A549 treated with AZD9567 at 1 μM for 4 hours (cell line): ENCODE results near the gene AUNIP. TPM values are rescaled to one million over a fixed set of nuclear protein-coding genes. Genes with fewer than 3 reads are reported as not detected.

Experiments
- total RNA-seq: library from RNA; stranded (reverse); fragments of 200-300 nt; extraction: Qiagen RNA extraction; gene quantifications from 5 replicates; pipeline ENCODE4 v1.2.3, GENCODE V29; 2022; ENCODE audit not compliant: insufficient read depth

The AUNIP gene
- total RNA-seq = 8.2 to 9.1 TPM (median 8.7 TPM) in 5 replicates

DNA sequence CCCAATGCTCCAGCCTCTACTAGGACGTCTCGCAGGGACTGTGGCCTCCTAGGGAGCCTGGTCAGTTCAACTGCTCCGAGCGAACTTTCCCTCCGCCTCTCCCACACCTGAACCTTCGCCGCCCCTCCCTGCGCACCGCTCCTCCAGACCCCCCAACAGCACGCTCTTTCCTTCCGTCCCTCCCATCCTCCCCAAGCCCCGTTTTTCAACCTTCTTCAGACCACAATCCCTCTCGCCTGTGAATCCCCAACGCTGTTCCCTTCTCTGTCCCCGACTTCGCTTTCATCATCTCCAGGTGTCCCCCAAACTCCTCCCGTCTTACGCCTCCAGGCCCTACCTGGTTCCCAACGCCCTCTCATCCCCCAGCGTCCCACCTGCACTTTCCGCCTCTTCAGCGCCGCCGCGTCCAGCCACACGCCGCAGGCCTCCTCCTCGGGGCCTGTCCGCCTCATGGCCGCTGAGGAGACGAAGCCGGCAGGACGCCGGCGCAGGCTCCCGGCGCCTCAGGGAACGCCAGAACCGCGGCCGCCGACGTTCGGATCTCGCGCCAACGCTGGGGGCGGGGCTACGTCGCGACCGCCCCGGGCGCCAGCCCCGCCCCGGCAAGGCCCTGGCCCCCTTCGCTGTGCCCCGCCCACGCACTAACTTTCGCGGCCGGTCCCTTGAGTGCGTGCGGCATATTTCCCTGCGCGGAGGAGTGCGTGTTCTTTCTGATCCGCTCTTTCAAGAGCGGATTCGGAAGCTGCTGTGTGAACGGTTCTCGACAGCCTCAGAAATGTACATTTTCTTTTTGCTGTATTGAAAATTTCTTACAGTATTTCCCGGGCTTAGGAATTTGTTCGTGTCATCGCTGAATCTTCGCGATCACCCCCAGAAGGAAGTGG is at the start of gene AUNIP:
TSS of gene AUNIP (minus strand) at position 552 of the 884 bp plus-strand sequence. CDS start at position 452, 100 bp downstream.

GRCh38 chr1:25905680-25906643 is 46.7 kb upstream of the AUNIP start, which contains the start of gene STMN1:
Gene STMN1, minus strand, starts transcription at chr1:25906419. Its CDS starts 1,743 bp downstream, at chr1:25904676.

GRCh38 chr1:25875154-25875855 is 16.0 kb upstream of the AUNIP start, which contains the start of gene PAQR7:
Gene PAQR7, minus strand, starts transcription at chr1:25875708. Its CDS starts 11,869 bp downstream, at chr1:25863839.

GRCh38 chr1:25819491-25820246 is 39.6 kb downstream of the AUNIP start, which contains the start of gene MTFR1L:
Gene MTFR1L, plus strand, starts transcription at chr1:25819954. Its CDS starts 3,151 bp downstream, at chr1:25823105.

DNA sequence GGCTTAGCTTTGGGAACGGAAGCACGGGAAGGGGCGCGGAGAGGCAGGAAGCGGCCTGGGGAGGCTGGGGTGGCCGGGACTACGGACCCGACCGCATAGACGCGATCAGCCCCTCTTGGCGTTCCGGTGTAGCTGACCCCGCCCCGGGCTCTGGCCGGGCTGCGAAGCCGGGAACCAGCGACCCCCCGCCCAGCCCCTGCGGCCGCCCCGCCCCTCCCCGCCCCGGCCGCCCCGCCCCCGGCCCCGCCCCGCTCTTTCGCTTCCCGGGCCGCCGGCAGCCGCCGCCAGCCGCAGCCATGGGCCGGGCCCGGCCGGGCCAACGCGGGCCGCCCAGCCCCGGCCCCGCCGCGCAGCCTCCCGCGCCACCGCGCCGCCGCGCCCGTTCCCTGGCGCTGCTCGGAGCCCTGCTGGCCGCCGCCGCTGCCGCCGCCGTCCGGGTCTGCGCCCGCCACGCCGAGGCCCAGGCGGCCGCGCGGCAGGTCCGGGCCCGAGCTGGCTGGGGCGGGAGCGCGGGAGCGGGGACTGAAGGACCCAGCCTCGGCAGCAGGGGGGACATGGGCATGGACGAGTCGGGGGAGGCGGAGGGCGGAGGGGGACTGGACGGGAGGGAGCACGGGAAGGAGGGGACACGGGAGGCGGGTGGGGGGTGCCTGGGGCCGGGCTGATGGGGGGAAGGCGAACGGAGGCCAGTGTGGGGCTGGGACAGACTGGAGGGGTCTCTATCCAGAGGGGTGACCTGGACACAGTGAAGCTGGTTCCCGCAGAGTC is 59.1 kb downstream of the AUNIP start, which contains the start of gene SELENON:
TSS of gene SELENON (plus strand) at position 259 of the 768 bp plus-strand sequence. CDS start at position 297, 38 bp downstream.

Other genes starting within 250 kb of the AUNIP start
- gene MAN1C1, start 242.7 kb downstream of the AUNIP start, total RNA-seq = 0.33 to 3.2 TPM (median 0.40 TPM) in 5 replicates
- 58.3 to 62.7 TPM (median 60.2 TPM) in 5 replicates for gene SELENON, start 59.3 kb downstream of the AUNIP start, total RNA-seq
- 13.9 to 24.9 TPM (median 22.8 TPM) in 5 replicates for gene MTFR1L, start 39.5 kb downstream of the AUNIP start, total RNA-seq
- 4.3 to 5.8 TPM (median 5.4 TPM) in 5 replicates for gene PAQR7, start 16.3 kb upstream of the AUNIP start, total RNA-seq
- 127 to 228 TPM (median 213 TPM) in 5 replicates for gene STMN1, start 47.0 kb upstream of the AUNIP start, total RNA-seq
- 6.4 to 9.0 TPM (median 6.6 TPM) in 5 replicates for gene PAFAH2, start 138.6 kb upstream of the AUNIP start, total RNA-seq
- gene EXTL1, start 162.3 kb upstream of the AUNIP start, total RNA-seq = not detected in 5 replicates
- 0.11 to 0.29 TPM (median 0.21 TPM) in 4 of 5 replicates, not detected in the other for gene SLC30A2, start 186.7 kb upstream of the AUNIP start, total RNA-seq
- gene TRIM63, start 208.2 kb upstream of the AUNIP start, total RNA-seq = 0.77 to 1.5 TPM (median 0.94 TPM) in 5 replicates